Measurements from ENCODE around the gene CHST8.

DNA sequence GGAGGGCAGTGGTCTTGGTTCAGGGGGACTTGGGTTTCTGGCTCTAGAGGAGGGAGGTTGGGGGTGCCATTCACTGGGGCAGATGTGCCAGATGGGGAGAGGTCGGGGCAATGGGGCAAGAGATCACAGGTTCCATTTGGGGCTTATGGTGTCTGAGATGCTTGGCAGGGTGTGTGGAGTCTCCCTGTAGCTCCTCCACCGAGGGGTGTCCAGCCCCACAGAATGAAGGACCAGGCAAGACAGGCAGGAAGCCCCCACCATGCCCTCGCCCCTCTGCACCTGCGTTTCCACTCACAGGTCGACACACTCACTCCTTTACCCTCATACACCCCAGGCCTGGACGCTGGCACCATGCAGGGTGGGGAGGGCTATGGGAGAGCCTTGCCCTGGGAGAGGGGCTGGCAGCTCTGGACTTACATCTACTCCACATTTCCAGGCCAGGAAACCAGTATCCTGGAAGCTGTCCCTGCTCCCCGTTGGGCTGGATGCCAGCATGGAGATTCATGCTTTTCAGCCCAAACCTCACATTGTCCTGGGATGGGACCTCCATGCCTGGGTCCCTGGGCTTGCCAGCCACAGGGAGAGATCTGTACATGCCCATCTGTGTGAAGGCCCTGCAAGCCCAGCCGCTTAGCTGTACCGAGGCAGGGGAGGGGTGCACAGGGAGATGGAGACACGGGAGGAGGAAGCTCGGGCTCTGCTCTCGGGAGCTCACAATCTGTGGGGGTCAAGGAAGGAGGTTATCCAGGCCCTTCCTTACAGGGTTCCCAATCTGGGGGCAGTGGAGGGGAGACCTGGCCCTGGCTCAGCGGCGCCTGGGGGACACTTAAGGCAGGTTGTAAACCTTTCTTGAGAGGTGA is 77.1 kb downstream of the CHST8 start:
- no peak for TF ChIP-seq NANOG (IDR thresholded peaks at IDR 0.05; ENCODE audit: borderline replicate concordance)
- no peak for TF ChIP-seq CTCF (conservative IDR thresholded peaks at IDR 0.05; ENCODE audit: low read depth in 2 of 2)
- no peak for TF ChIP-seq EZH2phosphoT487 (IDR thresholded peaks at IDR 0.05; ENCODE audit: unreplicated experiment)
- no peak for TF ChIP-seq POLR2AphosphoS5 (IDR thresholded peaks at IDR 0.05; ENCODE audit: low read depth)
- TF ChIP-seq CREB1 (CRISPR knock-in tag; IDR thresholded peaks at IDR 0.05; ENCODE audit: low read depth), result no peak
- TF ChIP-seq EZH2 (IDR thresholded peaks at IDR 0.05; ENCODE audit: low read depth, unreplicated experiment), result no peak
- TF ChIP-seq, protein P1, sequence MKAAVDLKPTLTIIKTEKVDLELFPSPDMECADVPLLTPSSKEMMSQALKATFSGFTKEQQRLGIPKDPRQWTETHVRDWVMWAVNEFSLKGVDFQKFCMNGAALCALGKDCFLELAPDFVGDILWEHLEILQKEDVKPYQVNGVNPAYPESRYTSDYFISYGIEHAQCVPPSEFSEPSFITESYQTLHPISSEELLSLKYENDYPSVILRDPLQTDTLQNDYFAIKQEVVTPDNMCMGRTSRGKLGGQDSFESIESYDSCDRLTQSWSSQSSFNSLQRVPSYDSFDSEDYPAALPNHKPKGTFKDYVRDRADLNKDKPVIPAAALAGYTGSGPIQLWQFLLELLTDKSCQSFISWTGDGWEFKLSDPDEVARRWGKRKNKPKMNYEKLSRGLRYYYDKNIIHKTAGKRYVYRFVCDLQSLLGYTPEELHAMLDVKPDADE (IDR thresholded peaks at IDR 0.05), result no peak
- no peak for TF ChIP-seq ZNF331 (CRISPR knock-in tag; IDR thresholded peaks at IDR 0.05; ENCODE audit: low read depth)

All from GM23338 (cell line).